ENCODE data around the gene NUF2.
"Not testable (repeated sequence)": the region's sequence is repeated elsewhere in the genome, so short reads cannot be mapped to it uniquely, and the experiment has no call there.

DNA sequence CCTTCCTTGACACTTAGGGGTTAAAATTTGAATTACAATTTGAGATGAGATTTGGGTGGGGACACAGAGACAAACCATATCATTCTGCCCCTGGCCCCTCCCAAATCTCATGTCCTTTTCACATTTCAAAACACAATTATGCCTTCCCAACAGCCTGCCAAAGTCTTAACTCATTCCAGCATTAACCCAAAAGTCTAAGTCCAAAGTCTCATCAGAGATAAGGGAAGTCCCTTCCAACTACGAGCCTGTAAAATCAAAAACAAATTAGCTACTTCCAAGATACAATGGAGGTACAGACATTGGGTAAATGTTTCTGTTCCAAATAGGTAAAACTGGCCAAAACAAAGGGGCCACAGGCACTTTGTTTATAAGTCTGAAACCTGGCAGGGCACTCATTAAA lies 28.3 kb upstream of the NUF2 start:
- TF ChIP-seq, protein P1, sequence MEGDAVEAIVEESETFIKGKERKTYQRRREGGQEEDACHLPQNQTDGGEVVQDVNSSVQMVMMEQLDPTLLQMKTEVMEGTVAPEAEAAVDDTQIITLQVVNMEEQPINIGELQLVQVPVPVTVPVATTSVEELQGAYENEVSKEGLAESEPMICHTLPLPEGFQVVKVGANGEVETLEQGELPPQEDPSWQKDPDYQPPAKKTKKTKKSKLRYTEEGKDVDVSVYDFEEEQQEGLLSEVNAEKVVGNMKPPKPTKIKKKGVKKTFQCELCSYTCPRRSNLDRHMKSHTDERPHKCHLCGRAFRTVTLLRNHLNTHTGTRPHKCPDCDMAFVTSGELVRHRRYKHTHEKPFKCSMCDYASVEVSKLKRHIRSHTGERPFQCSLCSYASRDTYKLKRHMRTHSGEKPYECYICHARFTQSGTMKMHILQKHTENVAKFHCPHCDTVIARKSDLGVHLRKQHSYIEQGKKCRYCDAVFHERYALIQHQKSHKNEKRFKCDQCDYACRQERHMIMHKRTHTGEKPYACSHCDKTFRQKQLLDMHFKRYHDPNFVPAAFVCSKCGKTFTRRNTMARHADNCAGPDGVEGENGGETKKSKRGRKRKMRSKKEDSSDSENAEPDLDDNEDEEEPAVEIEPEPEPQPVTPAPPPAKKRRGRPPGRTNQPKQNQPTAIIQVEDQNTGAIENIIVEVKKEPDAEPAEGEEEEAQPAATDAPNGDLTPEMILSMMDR (conservative IDR thresholded peaks at IDR 0.05; ENCODE audit: low read length): not testable (repeated sequence)
- not testable (repeated sequence) for TF ChIP-seq EZH2phosphoT487 (IDR thresholded peaks at IDR 0.05; ENCODE audit: borderline replicate concordance, low read depth, low read length)

Measured in OCI-LY7 (cell line).